H1 (cell line): ENCODE results near the gene TMEM150B. TPM values are rescaled to one million over a fixed set of nuclear protein-coding genes. Genes with fewer than 3 reads are reported as not detected.

Experiments used
- CTCF ChIA-PET: fragments of 300-600 bp; sonication (Branson Sonifier 250); formaldehyde crosslinking; loops from one replicate; lab custom pipeline; 2021; ENCODE audit not compliant: partially characterized antibody; lab: Charles Lee
- POLR2A ChIA-PET: fragments of 300-600 bp; sonication (Branson Sonifier 250); formaldehyde crosslinking; loops from one replicate; lab custom pipeline; 2021; ENCODE audit warnings: inconsistent platforms; ENCODE audit not compliant: partially characterized antibody; lab: Charles Lee
- DNase-seq, 2 experiments: peaks; one replicate each; pipeline versions ENCODE4 v3.0.0 to v3.0.0-alpha.2; 2010 to 2022; ENCODE audit warnings: low spot score in 2 of 2, low read depth in 1 of 2, mixed read lengths in 1 of 2
- FAIRE-seq: peaks from 2 replicates; lab custom pipeline; 2011; peaks lifted over from hg19 to GRCh38; lab: Jason Lieb, UNC
- H2AFZ ChIP-seq: 2 replicates; pipeline ENCODE4 v1.8.1; 2012; ENCODE audit warnings: low read length, inconsistent platforms
- H2AK5ac ChIP-seq: 2 replicates; pipeline ENCODE4 v1.6.1; 2013; ENCODE audit warnings: low read depth, low read length
- H2BK120ac ChIP-seq: replicated peaks from 2 replicates; pipeline ENCODE3; 2013; ENCODE audit warnings: low read depth, low read length, inconsistent platforms
- H2BK12ac ChIP-seq: 2 replicates; pipeline ENCODE4 v1.6.1; 2013; ENCODE audit warnings: low read depth, low read length
- H2BK15ac ChIP-seq: 2 replicates; pipeline ENCODE4 v1.6.1; 2013; ENCODE audit warnings: low read length
- H2BK20ac ChIP-seq: 2 replicates; pipeline ENCODE4 v1.6.1; 2013; ENCODE audit warnings: low read length
- H2BK5ac ChIP-seq: 2 replicates; pipeline ENCODE4 v1.6.1; 2013; ENCODE audit warnings: low read depth, low read length
- H3K14ac ChIP-seq: 2 replicates; pipeline ENCODE4 v1.6.1; 2013; ENCODE audit warnings: inconsistent platforms; ENCODE audit not compliant: insufficient read length
- H3K18ac ChIP-seq: 2 replicates; pipeline ENCODE4 v1.6.1; 2013; ENCODE audit warnings: low read length; ENCODE audit errors: extremely low read depth
- H3K23ac ChIP-seq: 2 replicates; pipeline ENCODE4 v1.6.1; 2013; ENCODE audit warnings: inconsistent platforms; ENCODE audit not compliant: insufficient read length
- H3K23me2 ChIP-seq: 2 replicates; pipeline ENCODE4 v1.6.1; 2013; ENCODE audit warnings: low read depth, low read length
- H3K27ac ChIP-seq: 2 replicates; pipeline ENCODE4 v1.6.1; 2011; ENCODE audit warnings: low read depth, low read length, inconsistent platforms
- H3K27me3 ChIP-seq, 4 experiments: replicated peaks in 1 of 4; 1 replicate in 1 of 4; 2 replicates in 3 of 4; pipeline versions ENCODE4 v1.6.1 to v1.8.1; 2011 to 2013; ENCODE audit warnings: low read length in 3 of 4, mild to moderate bottlenecking in 3 of 4, inconsistent platforms in 2 of 4, mixed read lengths in 2 of 4, moderate library complexity in 1 of 4; ENCODE audit not compliant: control insufficient read depth in 3 of 4, insufficient read depth in 3 of 4; ENCODE audit errors: extremely low read depth in 1 of 4
- H3K36me3 ChIP-seq, 4 experiments: 2 replicates each; pipeline versions ENCODE4 v1.6.1 to v1.8.1; 2011 to 2013; ENCODE audit warnings: mild to moderate bottlenecking in 4 of 4, low read length in 3 of 4, moderate library complexity in 2 of 4, control low read depth in 1 of 4, inconsistent platforms in 1 of 4; ENCODE audit not compliant: insufficient read depth in 4 of 4, control insufficient read depth in 2 of 4
- H3K4ac ChIP-seq: replicated peaks from 2 replicates; pipeline ENCODE3; 2013; ENCODE audit warnings: low read length, low read depth, mixed read lengths, inconsistent platforms; ENCODE audit not compliant: insufficient read length
- H3K4me1 ChIP-seq, 4 experiments: replicated peaks in 1 of 4; 1 replicate in 1 of 4; 2 replicates in 3 of 4; pipeline versions ENCODE4 v1.6.1 to v1.8.1; 2011 to 2013; ENCODE audit warnings: low read length in 3 of 4, inconsistent platforms in 2 of 4, mixed read lengths in 1 of 4; ENCODE audit not compliant: insufficient read depth in 4 of 4, control insufficient read depth in 3 of 4
- H3K4me2 ChIP-seq, 2 experiments: 2 replicates each; pipeline versions ENCODE4 v1.6.1 to v1.8.1; 2011 to 2013; ENCODE audit warnings: low read depth in 2 of 2, low read length in 2 of 2, control low read depth in 1 of 2, inconsistent platforms in 1 of 2, mild to moderate bottlenecking in 1 of 2; ENCODE audit not compliant: insufficient read depth in 1 of 2
- H3K4me3 ChIP-seq, 4 experiments: fragments of 200-600, 300-600 bp in 1 of 4; sonication (generic), shearing (Covaris generic), sonication (Bioruptor Twin) in 1 of 4; 2 replicates each; pipeline versions ENCODE4 v1.5.1 to v1.8.1; 2011 to 2016; ENCODE audit warnings: low read length in 4 of 4, low read depth in 3 of 4, control low read depth in 2 of 4, inconsistent platforms in 2 of 4, mild to moderate bottlenecking in 2 of 4, mixed read lengths in 1 of 4, moderate library complexity in 1 of 4; ENCODE audit not compliant: insufficient read depth in 2 of 4; ENCODE audit errors: extremely low read depth in 1 of 4
- H3K56ac ChIP-seq: replicated peaks from 2 replicates; pipeline ENCODE3; 2013; ENCODE audit warnings: low read depth, mild to moderate bottlenecking, mixed read lengths, low read length, inconsistent platforms; ENCODE audit not compliant: insufficient read length
- H3K79me1 ChIP-seq: 2 replicates; pipeline ENCODE4 v1.6.1; 2013; ENCODE audit warnings: low read depth, low read length, control low read depth
- H3K79me2 ChIP-seq, 2 experiments: 2 replicates each; pipeline versions ENCODE4 v1.6.1 to v1.8.1; 2012 to 2013; ENCODE audit warnings: low read length in 2 of 2, mild to moderate bottlenecking in 2 of 2, inconsistent platforms in 1 of 2; ENCODE audit not compliant: insufficient read depth in 2 of 2, control insufficient read depth in 1 of 2
- H3K9ac ChIP-seq, 4 experiments: replicated peaks in 1 of 4; 1 replicate in 1 of 4; 2 replicates in 3 of 4; pipeline versions ENCODE4 v1.6.1 to v1.8.1; 2011 to 2013; ENCODE audit warnings: low read depth in 3 of 4, low read length in 3 of 4, control low read depth in 2 of 4, mild to moderate bottlenecking in 2 of 4, moderate library complexity in 2 of 4, inconsistent platforms in 1 of 4; ENCODE audit errors: extremely low read depth in 1 of 4
- H3K9me3 ChIP-seq, 2 experiments: 2 replicates each; pipeline versions ENCODE4 v1.6.1 to v1.8.1; 2012 to 2013; ENCODE audit warnings: mild to moderate bottlenecking in 2 of 2, moderate library complexity in 2 of 2, control low read depth in 1 of 2, inconsistent platforms in 1 of 2, low read depth in 1 of 2, low read length in 1 of 2, mixed read lengths in 1 of 2; ENCODE audit not compliant: insufficient read depth in 2 of 2
- H4K20me1 ChIP-seq, 2 experiments: replicated peaks in 1 of 2; 2 replicates each; pipeline versions ENCODE3 to v1.8.1; 2011 to 2013; ENCODE audit warnings: inconsistent platforms in 2 of 2, low read length in 2 of 2, mild to moderate bottlenecking in 1 of 2; ENCODE audit not compliant: insufficient read depth in 2 of 2, control insufficient read depth in 1 of 2
- H4K5ac ChIP-seq: 2 replicates; pipeline ENCODE4 v1.6.1; 2013; ENCODE audit warnings: low read length, low read depth, mixed read lengths, inconsistent platforms; ENCODE audit not compliant: insufficient read length
- H4K8ac ChIP-seq: 2 replicates; pipeline ENCODE4 v1.8.0; 2013; ENCODE audit warnings: mild to moderate bottlenecking, moderate library complexity, low read length, inconsistent platforms; ENCODE audit not compliant: insufficient read depth; ENCODE audit errors: extremely low read depth
- H4K91ac ChIP-seq: replicated peaks from 2 replicates; pipeline ENCODE3; 2013; ENCODE audit warnings: low read length, mixed read lengths, inconsistent platforms; ENCODE audit not compliant: insufficient read length
- BACH1 ChIP-seq: IDR thresholded peaks from 2 replicates; pipeline ENCODE4 v1.6.1; 2012; ENCODE audit warnings: low read length, improper control_type of control experiment
- BRCA1 ChIP-seq: IDR thresholded peaks from 2 replicates; pipeline ENCODE4 v1.6.1; 2012; ENCODE audit warnings: low read depth, low read length, improper control_type of control experiment
- CHD2 ChIP-seq: IDR thresholded peaks from 2 replicates; pipeline ENCODE4 v1.6.1; 2012; ENCODE audit warnings: low read length, improper control_type of control experiment
- EGR1 ChIP-seq: IDR thresholded peaks from 2 replicates; pipeline ENCODE4 v1.6.1; 2011; ENCODE audit warnings: low read depth, low read length, borderline replicate concordance
- POLR2AphosphoS5 ChIP-seq: IDR thresholded peaks from 2 replicates; pipeline ENCODE4 v1.6.1; 2011; ENCODE audit warnings: low read depth, low read length
- RFX5 ChIP-seq: IDR thresholded peaks from 2 replicates; pipeline ENCODE4 v1.6.1; 2011; ENCODE audit warnings: low read depth, low read length, improper control_type of control experiment, borderline replicate concordance
- SIN3A ChIP-seq, 2 experiments: IDR thresholded peaks in 1 of 2; conservative IDR thresholded peaks in 1 of 2; 2 replicates each; pipeline ENCODE4 v1.6.1; 2011 to 2012; ENCODE audit warnings: low read length in 2 of 2, improper control_type of control experiment in 1 of 2, low read depth in 1 of 2, mild to moderate bottlenecking in 1 of 2
- SP1 ChIP-seq: IDR thresholded peaks from 2 replicates; pipeline ENCODE4 v1.6.1; 2011; ENCODE audit warnings: low read depth, low read length
- SP2 ChIP-seq: IDR thresholded peaks from 2 replicates; pipeline ENCODE4 v1.6.1; 2012; ENCODE audit warnings: mild to moderate bottlenecking, low read length, inconsistent platforms
- TAF7 ChIP-seq: optimal IDR thresholded peaks from 2 replicates; pipeline ENCODE3; 2011; ENCODE audit warnings: low read depth, mild to moderate bottlenecking, inconsistent platforms, low read length, moderate library complexity, borderline replicate concordance
- TBP ChIP-seq: IDR thresholded peaks from 2 replicates; pipeline ENCODE4 v1.6.1; 2011; ENCODE audit warnings: low read depth, low read length, improper control_type of control experiment
- WGBS, 2 experiments: shearing (Covaris generic) in 1 of 2; methylation state at CpG; one replicate each; pipeline versions ENCODE4 v1.1.6 to v1.1.7; 2013 to 2015; ENCODE audit warnings: low lambda C conversion rate in 2 of 2, mixed read lengths in 2 of 2, inconsistent platforms in 1 of 2, low coverage in 1 of 2, missing lambda C conversion rate in 1 of 2; ENCODE audit not compliant: insufficient replicate concordance in 2 of 2, insufficient coverage in 1 of 2, insufficient read length in 1 of 2; ENCODE audit errors: extremely low coverage in 1 of 2, missing lambda C conversion rate in 1 of 2; 5-methylcytosine and 5-hydroxymethylcytosine counted together
- polyA plus RNA-seq, 7 experiments: library from polyadenylated mRNA; depleted of rRNA in 3 of 7; stranded (reverse) in 5 of 7; unstranded in 2 of 7; fragments of >200 nt in 5 of 7; fragments of 200-250 nt in 2 of 7; gene quantifications; 1 replicate in 5 of 7; 2 replicates in 1 of 7; 4 replicates in 1 of 7; pipeline versions ENCODE4 v1.2.1 to v1.2.3, GENCODE V29; 2011 to 2013; ENCODE audit warnings: missing spikeins in 2 of 7, mixed read lengths in 2 of 7
- total RNA-seq: library from RNA; stranded (reverse); fragmentation: NEBNext Ultra II Directional; extraction: Animal tissue kit (Norgen Biotek cat#: 25700); gene quantifications from 2 replicates; pipeline ENCODE4 v1.2.1, GENCODE V29; 2021

Gene TMEM150B
- total and polyA plus RNA-seq, 2 of the 8 experiments (the other 6 are each of a cell fraction or from before 2014, with no cell fraction given): 0.41 to 0.91 TPM

GRCh38 chr19:55339105-55339888 lies 14.2 kb upstream of the TMEM150B start, which contains the start of gene KMT5C:
Gene KMT5C (plus strand): TSS chr19:55339876. CDS start chr19:55341937, 2,061 bp downstream.
- Histone ChIP-seq H4K91ac (peak within 1 kb of the TSS; percentile 86), H3K23me2 (peaks cover 20% of the 10 kb centered on the region; the same call in 1 of the 2 replicates), H2BK12ac (peak within 1 kb of the TSS; percentile 89), H3K9me3 (no peaks in the 10 kb centered on the region), H3K4me3 (peak within 1 kb of the TSS; percentile 69 to 85 (median 84)), H4K5ac (peak within 1 kb of the TSS; percentile 89), H3K23ac (no peak within 1 kb of the TSS), H2BK120ac (no peak within 1 kb of the TSS), H3K9ac (peak within 1 kb of the TSS in 3 of 4 experiments; percentile 82 to 92 (median 84); a peak in 6 of 7 replicates), H3K27me3 (peaks cover 0 to 3% (median 0%) of the 10 kb centered on the region in 4 experiments; a peak in 1 of 7 replicates), H2BK15ac (peak within 1 kb of the TSS; percentile 83), H3K36me3 (peaks cover 0 to 20% (median 12%) of the 10 kb centered on the region in 4 experiments; a peak in 4 of 8 replicates), H3K4me1 (peaks cover 0 to 16% (median 9%) of the 10 kb centered on the region in 4 experiments; a peak in 6 of 7 replicates), H3K18ac (peak within 1 kb of the TSS; percentile 85), H3K56ac (peak within 1 kb of the TSS; percentile 88), H3K79me2 (peaks cover 0 to 3% of the 10 kb centered on the region in 2 experiments; a peak in 1 of 4 replicates), H3K4me2 (peak within 1 kb of the TSS; percentile 79 to 94), H4K20me1 (peaks cover 0 to 6% of the 10 kb centered on the region in 2 experiments), H2BK5ac (peak within 1 kb of the TSS; percentile 97), H3K4ac (peak within 1 kb of the TSS; percentile 19), H2BK20ac (no peak within 1 kb of the TSS), H3K27ac (peak within 1 kb of the TSS; percentile 99), H3K14ac (no peak within 1 kb of the TSS), H2AK5ac (peak within 1 kb of the TSS; percentile 86), H2AFZ (peak within 1 kb of the TSS; percentile 27), H3K79me1 (peaks cover 5% of the 10 kb centered on the region; the same call in 1 of the 2 replicates), H4K8ac (peak within 1 kb of the TSS; percentile 98)
- 2% methylated on average over 48 of the region's 63 CpGs; no CpG with 5 or more reads in 1 of the 2 experiments for WGBS, 2 experiments
- CTCF ChIA-PET: interaction anchor here (0.6 to 2.1 kb wide), 16 partner anchors 10 to 876 kb away, joined by 3 to 12 read pairs (median 4); partner anchors contain the start of genes LENG9, TMEM150B and TMEM238
- POLR2A ChIA-PET: interaction anchor here (0.7 to 4.1 kb wide), 35 partner anchors 8 to 193 kb away, joined by 3 to 30 read pairs (median 5); partner anchors contain the start of genes BRSK1, GARIN5B, HSPBP1 and RPL28
- FAIRE-seq (peak; percentile 96), DNase-seq (peak; percentile 100)
- peak; percentile 46 for TF ChIP-seq TAF7
- peak; percentile 94 for TF ChIP-seq SP2
- peak; percentile 73 for TF ChIP-seq TBP
- TF ChIP-seq POLR2AphosphoS5: peak; percentile 80; the same call in 1 of the 2 replicates
- no peak for TF ChIP-seq EGR1
- peak; percentile 89 for TF ChIP-seq CHD2
- TF ChIP-seq SP1: peak; percentile 96
- TF ChIP-seq BRCA1: no peak
- peak; percentile 25; the same call in 1 of the 2 replicates for TF ChIP-seq RFX5
- peak in 1 of 2 experiments; percentile 20; a peak in 1 of 4 replicates for TF ChIP-seq SIN3A (conservative IDR thresholded peaks at IDR 0.05 in 1 of 2, IDR thresholded peaks at IDR 0.05 in 1 of 2; ENCODE audit: low read depth in 1 of 2, low read length in 2 of 2)
- TF ChIP-seq BACH1: peak; percentile 36; the same call in 1 of the 2 replicates
